ENCODE data around the gene SLC22A5. TPM values are rescaled to one million over a fixed set of nuclear protein-coding genes. Genes with fewer than 3 reads are reported as not detected.
"Not testable (repeated sequence)": the region's sequence is repeated elsewhere in the genome, so short reads cannot be mapped to it uniquely, and the experiment has no call there.

SLC22A5 gene
- total RNA-seq, 1 donor from 2014 or later, result 1.2 TPM

- Mint-ChIP-seq H3K36me3 (ENCODE audit: low read depth, unreplicated experiment) (no peaks in the 10 kb centered on the region), H3K27me3 (ENCODE audit: unreplicated experiment) (no peaks in the 10 kb centered on the region), H3K9me3 (ENCODE audit: unreplicated experiment) (no peaks in the 10 kb centered on the region), H3K4me1 (ENCODE audit: unreplicated experiment) (peaks cover 8% of the 10 kb centered on the region), H3K27ac (ENCODE audit: unreplicated experiment) (no peak overlapping the region), H3K4me3 (ENCODE audit: unreplicated experiment) (no peak overlapping the region)
- TF ChIP-seq, protein P1, sequence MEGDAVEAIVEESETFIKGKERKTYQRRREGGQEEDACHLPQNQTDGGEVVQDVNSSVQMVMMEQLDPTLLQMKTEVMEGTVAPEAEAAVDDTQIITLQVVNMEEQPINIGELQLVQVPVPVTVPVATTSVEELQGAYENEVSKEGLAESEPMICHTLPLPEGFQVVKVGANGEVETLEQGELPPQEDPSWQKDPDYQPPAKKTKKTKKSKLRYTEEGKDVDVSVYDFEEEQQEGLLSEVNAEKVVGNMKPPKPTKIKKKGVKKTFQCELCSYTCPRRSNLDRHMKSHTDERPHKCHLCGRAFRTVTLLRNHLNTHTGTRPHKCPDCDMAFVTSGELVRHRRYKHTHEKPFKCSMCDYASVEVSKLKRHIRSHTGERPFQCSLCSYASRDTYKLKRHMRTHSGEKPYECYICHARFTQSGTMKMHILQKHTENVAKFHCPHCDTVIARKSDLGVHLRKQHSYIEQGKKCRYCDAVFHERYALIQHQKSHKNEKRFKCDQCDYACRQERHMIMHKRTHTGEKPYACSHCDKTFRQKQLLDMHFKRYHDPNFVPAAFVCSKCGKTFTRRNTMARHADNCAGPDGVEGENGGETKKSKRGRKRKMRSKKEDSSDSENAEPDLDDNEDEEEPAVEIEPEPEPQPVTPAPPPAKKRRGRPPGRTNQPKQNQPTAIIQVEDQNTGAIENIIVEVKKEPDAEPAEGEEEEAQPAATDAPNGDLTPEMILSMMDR (IDR thresholded peaks at IDR 0.05; ENCODE audit: unreplicated experiment), result no peak
- no peak for DNase-seq (ENCODE audit: low spot score)
Measured at GRCh38 chr5:132435886-132436285, 66.4 kb downstream of the SLC22A5 start.

- no peak for DNase-seq (ENCODE audit: low spot score)
- Mint-ChIP-seq H3K9me3 (ENCODE audit: unreplicated experiment) (no peaks in the 10 kb centered on the region), H3K4me1 (ENCODE audit: unreplicated experiment) (peaks cover 8% of the 10 kb centered on the region), H3K27me3 (ENCODE audit: unreplicated experiment) (no peaks in the 10 kb centered on the region), H3K36me3 (ENCODE audit: low read depth, unreplicated experiment) (no peaks in the 10 kb centered on the region), H3K4me3 (ENCODE audit: unreplicated experiment) (no peak overlapping the region), H3K27ac (ENCODE audit: unreplicated experiment) (no peak overlapping the region)
- TF ChIP-seq, protein P1 (IDR thresholded peaks at IDR 0.05; ENCODE audit: unreplicated experiment), result no peak
Measured at GRCh38 chr5:132436936-132437335, 67.4 kb downstream of the SLC22A5 start.

DNA sequence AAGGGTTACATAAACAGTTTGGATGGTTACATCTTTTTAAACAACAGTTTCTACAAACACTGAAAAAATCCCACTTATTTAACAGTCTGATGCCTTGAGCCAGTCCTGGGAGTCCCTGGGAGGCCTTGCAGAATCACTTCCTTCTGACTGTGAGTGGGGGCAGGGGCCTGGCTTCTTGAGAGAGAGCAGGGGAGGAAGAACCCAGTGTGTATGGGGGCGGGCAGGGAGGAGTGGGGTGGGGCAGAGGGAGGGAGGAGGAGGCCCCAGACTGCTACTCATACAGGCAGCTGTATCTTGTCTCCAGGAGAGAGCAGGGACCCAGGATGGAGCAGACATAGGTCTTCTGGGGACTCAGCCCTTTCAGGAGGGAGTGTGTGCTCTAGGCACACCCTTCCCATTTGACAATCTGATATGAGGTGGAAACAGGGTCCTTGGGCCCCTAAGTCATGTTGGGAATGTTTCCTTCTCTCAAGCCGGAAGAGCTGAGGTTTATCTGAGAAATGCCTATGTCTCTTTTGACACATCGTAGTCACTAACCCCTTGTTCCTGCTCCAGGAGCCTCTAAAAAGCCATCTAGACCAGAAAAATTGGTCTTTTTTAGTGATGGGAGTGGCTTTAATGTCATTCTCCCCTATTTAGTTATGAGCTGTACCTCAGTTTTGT lies 68.2 kb downstream of the SLC22A5 start:
- Mint-ChIP-seq H3K9me3 (ENCODE audit: unreplicated experiment) (no peaks in the 10 kb centered on the region), H3K27me3 (ENCODE audit: unreplicated experiment) (no peaks in the 10 kb centered on the region), H3K4me1 (ENCODE audit: unreplicated experiment) (peaks cover 8% of the 10 kb centered on the region), H3K36me3 (ENCODE audit: low read depth, unreplicated experiment) (no peaks in the 10 kb centered on the region), H3K27ac (ENCODE audit: unreplicated experiment) (no peak overlapping the region), H3K4me3 (ENCODE audit: unreplicated experiment) (no peak overlapping the region)
- peak; percentile 19 for DNase-seq (ENCODE audit: low spot score)
- TF ChIP-seq, protein P1 (IDR thresholded peaks at IDR 0.05; ENCODE audit: unreplicated experiment), result no peak

GRCh38 chr5:132438267-132438645 lies 68.7 kb downstream of the SLC22A5 start:
- not testable (repeated sequence) for DNase-seq (ENCODE audit: low spot score); H3K27ac Mint-ChIP-seq (ENCODE audit: unreplicated experiment); H3K27me3 Mint-ChIP-seq (ENCODE audit: unreplicated experiment); H3K4me1 Mint-ChIP-seq (ENCODE audit: unreplicated experiment); H3K36me3 Mint-ChIP-seq (ENCODE audit: low read depth, unreplicated experiment); H3K9me3 Mint-ChIP-seq (ENCODE audit: unreplicated experiment); H3K4me3 Mint-ChIP-seq (ENCODE audit: unreplicated experiment)

DNA sequence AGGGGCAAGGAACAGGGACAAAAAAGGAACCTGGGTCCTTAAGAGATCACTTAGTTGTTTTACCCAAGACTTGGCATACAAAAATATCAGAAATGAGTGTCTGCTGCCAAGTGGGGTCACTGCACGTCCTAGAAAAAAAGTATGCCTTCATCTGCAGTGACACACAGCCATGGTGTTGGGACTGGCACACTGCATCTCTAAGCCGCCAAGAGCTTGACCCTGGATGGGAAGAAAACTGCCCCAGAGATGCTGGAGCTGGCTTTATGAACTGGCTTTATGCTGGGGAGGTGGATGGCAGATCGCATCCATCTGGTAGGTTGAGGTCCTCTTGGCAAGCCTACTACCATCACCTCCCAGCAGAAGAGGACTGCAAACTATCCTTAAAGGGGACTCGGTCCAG lies 69.4 kb downstream of the SLC22A5 start:
- TF ChIP-seq, protein P1 (IDR thresholded peaks at IDR 0.05; ENCODE audit: unreplicated experiment), result no peak
- H3K9me3 Mint-ChIP-seq (ENCODE audit: unreplicated experiment), result no peaks in the 10 kb centered on the region
- no peak overlapping the region for H3K4me3 Mint-ChIP-seq (ENCODE audit: unreplicated experiment)
- no peak overlapping the region for H3K27ac Mint-ChIP-seq (ENCODE audit: unreplicated experiment)
- no peaks in the 10 kb centered on the region for H3K36me3 Mint-ChIP-seq (ENCODE audit: low read depth, unreplicated experiment)
- H3K27me3 Mint-ChIP-seq (ENCODE audit: unreplicated experiment), result no peaks in the 10 kb centered on the region
- no peak for DNase-seq (ENCODE audit: low spot score)
- peaks cover 8% of the 10 kb centered on the region for H3K4me1 Mint-ChIP-seq (ENCODE audit: unreplicated experiment)

All from endothelial cell (in vitro differentiated cells).